Prostate gland (tissue), 2 donors: ENCODE data around the gene GNAI3.

Source experiments
- POLR2A ChIP-seq: fragments of 450-650 bp; IDR thresholded peaks from one replicate; pipeline ENCODE4 v1.6.1; 2016; ENCODE audit warnings: antibody characterized with exemption, mild to moderate bottlenecking
- POLR2AphosphoS5 ChIP-seq: sonication (generic); formaldehyde crosslinking; IDR thresholded peaks from one replicate; pipeline ENCODE4 v1.6.1; 2017; ENCODE audit warnings: antibody characterized with exemption
- TF ChIP-seq, protein P1 (sequence below), 4 experiments: fragments of 200-600 bp in 2 of 4; fragments of 450-650 bp in 2 of 4; sonication (generic) in 2 of 4; IDR thresholded peaks; 1 replicate in 3 of 4; 2 replicates in 1 of 4; pipeline ENCODE4 v1.5.1; 2016 to 2019; ENCODE audit warnings: antibody characterized with exemption in 4 of 4, mild to moderate bottlenecking in 2 of 4, moderate library complexity in 2 of 4

DNA sequence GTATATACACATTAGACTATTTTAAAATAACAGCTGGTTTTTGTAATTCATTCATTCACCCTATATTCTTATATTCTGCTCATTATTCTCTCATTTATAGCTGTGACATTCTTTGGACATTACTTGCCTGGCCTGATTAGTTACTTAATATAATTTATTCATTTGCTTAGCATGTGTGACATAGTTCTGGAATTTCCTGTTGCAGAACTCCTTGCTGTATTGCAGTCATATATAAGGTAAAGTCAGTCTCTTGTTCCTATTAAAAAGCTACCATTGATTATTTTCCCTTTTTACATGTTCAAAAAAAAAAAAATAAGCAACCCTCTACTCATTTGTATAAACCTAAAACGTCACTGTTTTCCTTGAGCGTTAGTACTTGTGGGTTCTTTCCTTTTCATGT is 47.1 kb downstream of the GNAI3 start:
- TF ChIP-seq, protein P1, sequence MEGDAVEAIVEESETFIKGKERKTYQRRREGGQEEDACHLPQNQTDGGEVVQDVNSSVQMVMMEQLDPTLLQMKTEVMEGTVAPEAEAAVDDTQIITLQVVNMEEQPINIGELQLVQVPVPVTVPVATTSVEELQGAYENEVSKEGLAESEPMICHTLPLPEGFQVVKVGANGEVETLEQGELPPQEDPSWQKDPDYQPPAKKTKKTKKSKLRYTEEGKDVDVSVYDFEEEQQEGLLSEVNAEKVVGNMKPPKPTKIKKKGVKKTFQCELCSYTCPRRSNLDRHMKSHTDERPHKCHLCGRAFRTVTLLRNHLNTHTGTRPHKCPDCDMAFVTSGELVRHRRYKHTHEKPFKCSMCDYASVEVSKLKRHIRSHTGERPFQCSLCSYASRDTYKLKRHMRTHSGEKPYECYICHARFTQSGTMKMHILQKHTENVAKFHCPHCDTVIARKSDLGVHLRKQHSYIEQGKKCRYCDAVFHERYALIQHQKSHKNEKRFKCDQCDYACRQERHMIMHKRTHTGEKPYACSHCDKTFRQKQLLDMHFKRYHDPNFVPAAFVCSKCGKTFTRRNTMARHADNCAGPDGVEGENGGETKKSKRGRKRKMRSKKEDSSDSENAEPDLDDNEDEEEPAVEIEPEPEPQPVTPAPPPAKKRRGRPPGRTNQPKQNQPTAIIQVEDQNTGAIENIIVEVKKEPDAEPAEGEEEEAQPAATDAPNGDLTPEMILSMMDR (IDR thresholded peaks at IDR 0.05): no peak
- TF ChIP-seq POLR2A (no peak), POLR2AphosphoS5 (no peak)
